Retinal pigment epithelial cell (primary cell): ENCODE data around the gene DUSP19.

Source experiments
- DNase-seq: peaks from one replicate; pipeline ENCODE4 v3.0.0-alpha.2; 2010; ENCODE audit warnings: low read depth
- H3K4me3 ChIP-seq: 2 replicates; pipeline ENCODE4 v1.5.1; 2011; ENCODE audit warnings: mild to moderate bottlenecking, low read length, control low read depth, moderate library complexity
- CTCF ChIP-seq: conservative IDR thresholded peaks from 2 replicates; pipeline ENCODE4 v1.5.1; 2011; ENCODE audit warnings: low read depth, low read length, control low read depth, inconsistent platforms

Gene DUSP19

GRCh38 chr2:183089192-183089851 lies 10.8 kb downstream of the DUSP19 start:
- no peak overlapping the region for H3K4me3 ChIP-seq
- no peak for TF ChIP-seq CTCF
- no peak for DNase-seq

- H3K4me3 ChIP-seq, result no peak overlapping the region
- DNase-seq, result no peak
- no peak for TF ChIP-seq CTCF
Measured at GRCh38 chr2:183091318-183091953, 12.9 kb downstream of the DUSP19 start.

- no peak for DNase-seq
- no peak for TF ChIP-seq CTCF
- H3K4me3 ChIP-seq, result no peak overlapping the region
Measured at GRCh38 chr2:183091954-183092345, 13.4 kb downstream of the DUSP19 start.

- H3K4me3 ChIP-seq, result no peak overlapping the region
- no peak for DNase-seq
- TF ChIP-seq CTCF, result no peak
Measured at GRCh38 chr2:183093857-183094657, 15.5 kb downstream of the DUSP19 start.

GRCh38 chr2:183105402-183106134 lies 27.0 kb downstream of the DUSP19 start:
- no peak for DNase-seq
- TF ChIP-seq CTCF, result no peak
- H3K4me3 ChIP-seq, result no peak overlapping the region

- no peak for TF ChIP-seq CTCF
- DNase-seq, result no peak
- no peak overlapping the region for H3K4me3 ChIP-seq
Measured at GRCh38 chr2:183112577-183112976, 34.0 kb downstream of the DUSP19 start.
